HG03280 (cell line): ENCODE results near the gene CCDC86.

Source experiments
- ATAC-seq: cut with Tn5 transposase; IDR thresholded peaks from one replicate; pipeline ENCODE4 v1.9.1; 2021; ENCODE audit warnings: mild to moderate bottlenecking, moderate library complexity; ENCODE audit not compliant: unreplicated experiment

Gene CCDC86

DNA sequence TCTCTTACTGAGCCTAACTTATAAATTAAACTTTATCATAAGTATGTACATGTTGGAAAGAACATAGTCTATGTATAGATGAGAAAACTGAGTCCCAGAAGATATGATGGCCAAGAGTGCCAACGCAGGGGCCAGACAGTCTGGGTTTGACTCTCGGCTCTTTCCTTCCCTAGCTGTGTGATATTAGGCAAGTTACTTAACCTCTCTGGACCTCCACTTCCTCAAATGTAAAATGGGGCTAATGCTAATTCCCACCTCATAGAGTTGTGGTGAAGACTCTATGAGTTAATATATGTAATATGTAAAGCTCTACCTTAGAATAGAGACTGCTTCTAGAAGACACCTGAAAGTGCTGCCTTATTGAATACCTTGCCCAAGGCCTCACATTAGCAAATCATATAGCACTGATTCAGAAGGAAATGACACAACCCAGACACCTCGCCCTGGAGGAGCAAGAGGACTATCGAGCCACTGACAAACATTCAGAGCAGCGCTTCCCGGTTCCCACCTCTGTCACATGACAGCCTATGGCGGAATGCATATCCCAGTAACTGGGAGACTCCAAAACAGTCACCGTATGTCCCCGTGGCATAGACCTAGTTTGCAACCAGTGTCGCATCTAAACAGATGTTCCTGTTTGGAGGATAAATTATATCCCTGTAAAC is 11.3 kb upstream of the CCDC86 start:
- ATAC-seq, result no peak

DNA sequence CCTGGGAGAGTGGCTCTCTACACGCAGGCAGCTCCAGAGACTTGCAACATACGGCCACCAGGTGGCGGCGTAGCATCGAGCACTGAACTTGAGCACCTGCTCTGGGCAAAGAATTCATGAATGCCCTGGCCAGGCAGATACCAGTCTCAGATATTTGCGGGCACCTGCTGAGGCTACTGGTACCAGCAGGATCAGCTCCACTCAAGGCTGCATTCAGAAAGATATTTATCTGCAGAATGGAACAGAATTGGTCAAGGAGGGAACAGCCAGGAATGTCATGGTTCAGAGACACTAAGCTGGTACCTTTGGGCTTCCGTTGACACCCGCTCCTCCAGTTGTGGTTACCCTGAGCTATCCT is 10.8 kb upstream of the CCDC86 start:
- peak; percentile 69 for ATAC-seq

DNA sequence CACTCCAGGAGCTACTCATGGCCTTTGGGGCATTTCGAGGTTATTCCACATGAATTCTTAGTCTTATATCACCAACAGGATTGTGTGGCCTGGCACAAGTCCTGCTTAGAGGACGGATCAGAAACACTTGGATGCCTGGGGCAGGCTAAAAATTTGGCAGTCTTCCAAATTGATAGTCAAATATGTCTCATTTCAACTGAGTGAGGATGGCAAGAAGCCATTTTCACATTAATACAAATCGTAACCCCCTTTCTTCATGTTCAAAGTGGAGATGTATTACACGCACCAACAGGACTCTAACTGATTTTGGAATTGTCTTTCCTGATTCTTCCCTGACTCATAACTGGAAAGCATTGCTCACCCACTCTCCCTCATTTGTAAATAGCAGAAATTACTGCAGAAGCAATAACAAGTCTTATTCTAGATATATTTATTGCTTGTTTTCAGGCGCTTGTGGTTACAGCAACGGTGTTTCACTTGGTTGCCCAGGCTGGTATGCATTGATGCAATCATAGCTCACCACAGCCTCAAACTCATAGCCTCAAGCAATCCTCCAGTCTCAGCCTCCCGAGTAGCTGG is 10.3 kb upstream of the CCDC86 start:
- ATAC-seq, result no peak

DNA sequence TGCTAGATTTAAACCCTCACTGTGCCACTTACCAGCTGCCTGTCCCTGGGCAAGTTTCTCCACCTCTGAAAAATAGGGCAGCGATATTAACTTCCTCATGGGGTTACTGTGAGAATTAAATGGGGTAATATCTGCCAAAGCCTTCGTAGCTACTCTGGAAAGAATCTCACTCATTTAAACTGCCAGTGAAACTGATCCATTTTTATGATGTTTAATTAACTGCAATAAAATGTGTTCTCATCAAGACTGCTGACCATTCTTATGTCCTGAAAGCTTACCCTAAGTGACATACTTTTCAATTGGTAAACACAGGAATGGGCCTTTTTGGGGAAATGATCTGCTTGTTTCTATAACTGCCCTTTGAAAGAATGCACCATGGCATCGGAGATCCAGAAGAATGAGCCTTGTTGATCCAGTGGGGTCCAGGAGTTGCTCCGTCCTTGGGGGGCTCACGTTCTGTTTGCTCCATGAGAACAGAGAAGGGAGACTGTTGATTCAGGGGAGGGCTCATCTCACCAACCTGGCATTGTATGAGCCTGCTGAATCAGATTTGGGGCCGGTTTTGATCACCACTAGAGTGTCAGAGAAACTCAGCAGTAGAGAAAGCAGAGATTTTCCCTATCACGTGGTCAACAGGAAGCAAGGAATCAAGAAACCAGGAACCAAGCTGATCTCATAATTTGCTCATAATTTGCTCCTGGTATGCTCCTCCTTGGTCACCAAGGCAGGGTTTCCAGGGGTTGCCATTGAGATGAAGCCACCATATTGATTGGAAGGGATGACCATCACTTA is 7.0 kb upstream of the CCDC86 start:
- ATAC-seq, result no peak

DNA sequence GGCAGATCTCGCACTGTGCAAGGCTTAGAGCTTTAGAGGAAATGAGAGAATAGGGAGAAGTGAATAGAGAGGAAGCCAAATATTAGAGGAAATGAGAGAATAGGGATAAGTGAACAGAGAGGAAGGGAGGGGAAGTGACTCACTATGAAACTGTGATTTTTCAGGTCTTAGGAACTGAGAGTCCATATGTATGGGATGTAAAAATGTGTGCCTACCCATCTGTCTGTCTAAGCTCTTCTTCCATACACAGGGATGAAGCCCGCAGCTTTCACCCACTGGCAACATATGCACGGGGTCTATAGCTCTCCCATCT is 6.4 kb upstream of the CCDC86 start:
- no peak for ATAC-seq

DNA sequence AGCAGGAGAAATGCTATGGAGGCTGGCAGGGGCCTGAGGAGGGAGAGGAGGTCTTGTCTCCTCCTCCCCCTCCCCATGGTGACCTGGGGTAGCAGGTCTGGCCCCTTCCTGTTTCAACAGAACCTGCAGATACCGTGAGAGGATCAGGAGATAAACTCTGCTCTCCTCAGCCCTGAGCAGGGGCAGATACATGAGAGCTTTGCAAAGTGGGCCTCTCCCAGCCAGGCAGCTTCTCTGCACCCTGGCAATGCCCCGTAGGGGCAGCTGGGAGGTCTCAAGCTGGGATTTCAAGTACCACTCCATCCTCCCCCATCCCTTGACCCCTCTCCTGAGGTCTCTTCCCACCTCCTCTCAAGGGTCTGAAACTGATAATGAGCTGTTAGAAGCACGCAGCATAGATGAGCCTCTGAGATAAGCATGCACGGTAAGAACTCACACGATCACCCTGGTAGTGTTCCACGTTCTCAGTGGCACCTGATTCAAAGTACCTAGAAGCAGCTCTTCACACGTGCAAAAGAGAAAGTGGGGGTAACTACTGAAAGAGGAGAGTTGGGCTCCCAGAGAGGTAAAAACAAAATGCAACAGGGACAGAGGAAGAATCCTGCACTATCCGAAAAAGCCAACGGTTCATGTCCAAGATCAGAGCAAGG is 4.9 kb upstream of the CCDC86 start:
- ATAC-seq, result no peak

DNA sequence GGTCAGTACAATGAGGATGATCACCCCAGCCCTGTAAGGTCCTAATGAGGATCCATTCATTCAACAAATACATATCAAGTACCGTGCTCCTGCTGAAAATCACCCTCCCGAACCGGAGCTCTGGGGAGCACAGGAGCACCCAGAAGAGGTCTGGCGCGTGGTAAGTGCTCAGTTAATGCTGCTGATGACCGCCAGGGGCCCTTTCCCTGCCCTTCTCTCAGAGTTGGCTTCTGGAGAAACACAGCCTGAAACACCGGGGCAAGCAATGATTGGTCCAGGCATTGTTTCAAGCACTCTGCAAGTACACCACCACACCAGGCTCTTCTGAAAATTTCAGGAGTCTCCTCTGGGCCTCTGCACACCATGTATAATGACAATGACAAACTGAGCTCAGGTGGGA is 3.8 kb upstream of the CCDC86 start:
- no peak for ATAC-seq

DNA sequence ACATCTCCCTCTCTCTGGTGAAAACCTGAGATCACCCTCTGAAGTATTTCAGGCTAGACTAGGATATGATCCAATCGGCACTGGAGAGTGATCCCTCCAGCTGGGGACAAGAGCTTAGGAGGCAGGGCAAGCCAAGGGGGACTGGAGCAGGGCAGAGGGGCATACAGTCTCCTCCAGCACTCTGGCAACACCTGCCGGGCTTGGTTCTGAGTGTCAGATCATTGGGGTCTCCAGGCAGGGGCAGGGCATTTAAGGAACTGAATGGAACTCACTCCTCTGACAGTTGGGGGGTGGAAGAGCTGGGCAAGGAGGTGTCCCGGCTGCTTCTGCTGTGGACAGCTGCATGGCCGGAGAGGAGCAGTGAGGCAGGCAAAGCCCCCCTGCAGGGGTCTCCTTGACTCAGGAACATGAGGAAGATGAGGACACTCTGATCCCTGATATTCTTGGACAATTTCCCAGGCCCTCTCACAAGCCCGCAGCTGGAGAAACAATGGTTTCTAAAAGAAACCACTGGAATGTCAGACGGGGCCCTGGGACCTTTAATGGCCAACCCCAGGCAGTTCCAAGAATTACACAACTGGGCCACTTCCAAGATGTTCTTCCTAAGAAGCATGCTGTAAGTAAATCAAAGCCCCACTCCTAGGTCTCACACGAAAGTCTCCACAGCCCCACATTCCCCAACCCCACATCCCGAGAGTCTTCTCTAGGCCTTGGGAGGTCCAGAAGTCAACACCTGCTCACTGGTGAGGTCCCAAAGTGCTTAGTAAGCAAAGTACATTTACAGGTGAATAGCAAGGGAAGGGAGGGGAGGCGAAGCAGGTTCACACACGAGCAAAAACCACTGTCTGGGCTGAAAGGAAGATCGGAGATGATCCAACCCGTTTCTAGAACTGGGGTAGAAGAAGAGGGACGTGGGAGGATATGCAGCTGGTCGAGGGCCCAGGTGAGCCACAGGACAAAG is 1.2 kb upstream of the CCDC86 start:
- no peak for ATAC-seq

DNA sequence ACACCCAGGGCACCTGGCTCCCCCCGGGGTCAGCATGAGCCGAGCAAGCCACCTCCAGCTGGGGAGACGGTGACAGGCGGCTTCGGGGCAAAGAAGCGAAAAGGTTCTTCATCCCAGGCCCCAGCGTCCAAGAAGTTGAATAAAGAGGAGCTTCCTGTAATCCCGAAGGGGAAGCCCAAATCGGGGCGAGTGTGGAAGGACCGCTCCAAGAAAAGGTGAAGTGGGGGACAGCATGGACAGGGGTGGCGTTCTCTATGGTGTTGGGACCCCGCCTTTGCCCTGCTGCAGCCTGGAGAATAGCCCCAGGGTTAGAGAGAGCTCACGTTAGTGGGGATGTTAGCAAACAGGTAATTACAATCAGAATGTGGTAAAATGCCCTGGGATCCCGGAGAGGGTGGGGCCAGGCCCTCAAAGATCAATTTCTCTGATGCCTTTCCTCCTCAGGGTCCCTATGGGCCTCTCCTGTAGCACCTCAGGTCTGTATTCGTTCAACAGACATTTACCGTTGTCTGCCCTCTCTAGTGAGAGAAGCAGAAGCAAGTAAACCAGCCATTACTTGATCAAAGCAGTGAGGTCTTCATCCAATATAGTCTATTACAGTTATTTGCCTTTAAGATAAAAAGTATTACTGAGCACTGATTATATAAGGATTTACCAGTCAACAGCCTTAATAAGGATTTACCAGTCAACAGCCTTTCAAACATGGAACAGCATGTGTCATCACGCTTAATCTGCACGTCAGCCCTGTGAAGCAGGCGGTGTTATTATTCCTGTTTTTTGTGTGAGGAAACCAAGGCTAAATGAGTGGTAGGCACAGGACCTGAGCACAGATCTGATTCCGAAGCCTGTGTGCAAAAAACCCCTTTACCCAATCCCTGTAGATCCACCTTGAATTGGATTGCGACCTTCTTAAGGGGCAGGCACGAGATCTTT is 1.0 kb downstream of the CCDC86 start:
- ATAC-seq, result no peak

DNA sequence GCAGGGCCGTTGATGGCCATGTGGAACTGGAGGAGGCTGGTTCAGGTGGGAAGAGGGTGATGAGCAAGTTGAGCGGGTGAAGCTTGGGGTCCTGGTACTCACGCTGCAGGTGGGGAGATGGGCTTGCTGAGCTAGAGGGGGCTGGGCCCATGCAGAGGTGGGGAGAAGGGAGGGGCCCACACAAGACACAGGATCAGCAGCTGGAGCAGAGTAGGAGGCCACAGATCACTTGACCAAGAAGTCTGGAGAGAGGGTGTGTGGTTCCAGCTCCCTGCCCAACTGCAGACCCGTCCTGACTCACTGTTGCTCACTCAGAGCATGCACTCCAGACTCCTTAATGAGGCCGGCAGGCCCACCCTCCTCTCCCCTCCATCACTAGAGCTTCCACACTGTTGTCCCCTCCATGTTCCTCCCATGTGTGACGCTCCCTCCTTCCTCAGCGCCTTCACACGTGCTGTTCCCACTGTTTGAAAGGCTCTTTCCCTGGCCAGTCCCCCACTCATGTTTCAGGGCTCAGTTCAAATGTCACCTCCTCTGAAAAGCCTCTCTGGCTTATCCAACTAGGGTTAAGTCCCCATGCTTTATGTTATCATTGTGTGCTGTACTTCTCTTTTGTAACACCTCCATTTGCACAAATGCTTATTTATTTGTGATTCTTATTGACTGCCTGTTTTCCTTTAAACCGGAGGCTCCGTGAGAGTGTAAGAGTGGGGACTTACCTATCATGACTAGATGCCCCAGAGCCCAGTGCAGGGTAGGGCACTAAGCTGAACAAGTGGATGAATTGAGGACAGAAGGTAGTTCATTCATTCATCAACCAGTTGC is 2.3 kb downstream of the CCDC86 start:
- ATAC-seq, result no peak

DNA sequence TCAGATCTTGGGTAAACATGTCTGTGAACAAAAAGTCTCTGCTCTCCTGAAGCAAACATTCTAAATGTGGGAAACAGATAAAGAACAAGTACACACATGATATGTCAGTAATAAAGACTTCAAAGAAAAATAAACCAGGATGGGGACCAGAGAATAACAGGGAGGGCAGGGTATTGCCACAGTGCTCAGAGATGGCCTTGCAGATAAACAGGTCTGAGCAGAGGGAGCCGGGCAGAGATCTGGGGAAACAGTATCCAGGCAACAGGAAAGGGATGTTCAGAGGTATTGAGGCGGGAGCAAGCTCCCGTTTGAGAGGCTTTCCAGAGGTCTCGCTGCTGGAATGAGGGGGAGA is 2.9 kb downstream of the CCDC86 start:
- no peak for ATAC-seq

DNA sequence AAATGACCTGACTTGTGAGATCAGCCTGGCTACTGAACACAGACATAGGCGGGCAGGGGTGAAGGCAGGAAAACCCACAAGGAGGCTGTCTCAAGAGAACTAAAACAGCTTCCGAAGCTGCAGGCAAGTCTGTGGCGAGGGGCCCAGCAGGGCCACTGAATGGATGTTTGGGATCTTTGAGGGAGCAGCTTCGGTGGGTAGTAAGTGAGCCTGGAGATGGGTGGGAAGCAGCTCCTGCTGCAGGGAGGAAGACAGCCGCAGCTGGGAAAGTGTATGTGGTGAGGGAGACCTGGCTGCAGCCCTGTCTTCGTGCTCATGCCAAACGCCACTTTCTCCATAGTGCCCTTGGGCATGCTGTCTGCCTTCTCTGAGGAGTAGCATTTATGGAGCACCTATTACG is 3.4 kb downstream of the CCDC86 start:
- no peak for ATAC-seq

DNA sequence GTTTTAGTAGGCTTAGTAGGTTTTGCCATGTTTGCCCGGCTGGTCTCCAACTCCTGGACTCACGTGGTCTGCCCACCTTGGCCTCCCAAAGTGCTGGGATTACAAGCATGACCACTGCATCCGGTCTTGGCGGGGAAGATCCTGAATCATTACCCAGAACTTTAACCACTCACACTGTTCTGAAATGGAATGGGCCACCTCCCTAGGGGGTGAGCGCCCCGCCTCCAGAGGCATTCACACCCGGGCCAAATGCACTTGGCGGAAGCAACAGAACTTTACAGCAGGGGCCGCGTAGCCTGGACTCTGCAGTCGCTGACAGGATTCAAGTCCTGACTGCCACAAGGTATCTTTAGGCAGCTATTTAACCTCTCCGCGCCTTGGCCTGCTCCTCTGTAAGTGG is 5.4 kb downstream of the CCDC86 start:
- ATAC-seq, result no peak

DNA sequence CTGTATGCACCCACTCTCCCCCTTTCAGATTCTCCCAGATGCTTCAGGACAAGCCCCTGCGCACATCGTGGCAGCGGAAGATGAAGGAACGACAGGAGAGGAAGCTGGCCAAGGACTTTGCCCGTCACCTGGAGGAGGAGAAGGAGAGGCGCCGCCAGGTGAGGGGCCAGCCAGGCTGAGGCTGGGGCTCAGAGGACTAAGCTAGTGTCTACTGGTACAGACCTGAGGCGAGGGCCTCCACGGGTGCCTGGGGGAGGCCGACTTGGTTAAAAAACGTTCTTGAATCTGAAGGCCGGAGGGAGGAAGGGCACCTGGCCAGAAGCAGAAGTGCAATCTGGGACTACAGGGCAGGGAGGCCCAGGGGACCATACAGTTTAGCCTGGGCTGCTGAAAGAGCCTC is 6.0 kb downstream of the CCDC86 start:
- no peak for ATAC-seq

DNA sequence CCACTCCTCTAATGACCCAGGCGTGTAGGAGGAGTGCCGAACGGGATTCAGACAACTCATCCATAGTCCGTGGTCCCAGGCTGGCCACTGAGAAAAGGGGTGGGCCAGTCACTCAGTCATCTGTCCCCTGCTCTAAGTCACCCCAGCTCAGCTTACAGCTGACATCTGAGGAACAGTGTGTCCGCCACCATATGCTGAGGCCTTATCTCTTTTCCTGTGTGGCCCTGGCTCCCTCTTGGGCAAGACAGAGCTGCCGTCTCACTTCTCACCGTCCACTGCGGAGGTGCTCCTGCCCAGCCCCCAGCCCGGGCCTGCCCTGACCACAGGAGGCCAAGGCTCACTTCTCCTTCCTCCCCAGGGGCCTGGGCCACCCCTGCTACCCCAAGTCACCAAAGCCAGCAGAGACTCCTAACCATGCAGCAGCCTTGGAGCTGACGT is 6.8 kb downstream of the CCDC86 start:
- no peak for ATAC-seq

DNA sequence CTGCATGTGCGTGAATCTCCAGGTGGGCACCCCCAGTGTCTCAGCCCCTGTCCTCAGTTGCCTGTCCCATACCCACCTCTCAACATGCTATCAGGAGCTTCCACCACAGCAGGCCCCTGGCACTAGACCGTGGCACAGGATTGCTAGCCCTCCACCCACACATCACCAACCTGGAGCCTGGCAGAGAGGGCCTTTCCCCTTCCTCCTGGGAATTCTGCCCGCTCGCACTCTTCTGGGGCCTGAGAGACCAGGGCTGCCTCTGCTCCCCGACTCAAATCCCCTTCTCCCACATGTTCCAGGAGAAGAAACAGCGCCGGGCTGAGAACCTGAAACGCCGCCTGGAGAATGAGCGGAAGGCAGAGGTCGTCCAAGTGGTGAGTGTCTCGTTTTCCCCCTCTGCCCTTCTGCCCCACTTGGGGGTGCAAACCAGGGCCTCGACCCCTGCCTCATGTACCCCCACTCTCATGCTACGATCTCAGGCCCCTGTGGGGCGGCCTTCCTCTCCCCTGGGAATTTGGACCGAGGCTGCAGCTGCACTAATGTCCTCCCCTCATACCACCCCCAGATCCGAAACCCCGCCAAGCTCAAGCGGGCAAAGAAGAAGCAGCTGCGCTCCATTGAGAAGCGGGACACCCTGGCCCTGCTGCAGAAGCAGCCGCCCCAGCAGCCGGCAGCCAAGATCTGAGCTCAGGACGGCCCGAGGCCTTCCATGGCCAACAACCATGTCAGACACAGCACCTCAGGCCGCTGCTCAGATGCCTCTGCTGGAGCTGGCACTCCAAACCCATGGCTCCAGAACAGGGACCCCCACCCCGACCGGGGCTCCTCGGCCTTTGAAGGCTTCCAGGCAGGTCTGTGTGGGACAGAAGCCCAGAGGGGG is 8.0 kb downstream of the CCDC86 start:
- ATAC-seq, result no peak

DNA sequence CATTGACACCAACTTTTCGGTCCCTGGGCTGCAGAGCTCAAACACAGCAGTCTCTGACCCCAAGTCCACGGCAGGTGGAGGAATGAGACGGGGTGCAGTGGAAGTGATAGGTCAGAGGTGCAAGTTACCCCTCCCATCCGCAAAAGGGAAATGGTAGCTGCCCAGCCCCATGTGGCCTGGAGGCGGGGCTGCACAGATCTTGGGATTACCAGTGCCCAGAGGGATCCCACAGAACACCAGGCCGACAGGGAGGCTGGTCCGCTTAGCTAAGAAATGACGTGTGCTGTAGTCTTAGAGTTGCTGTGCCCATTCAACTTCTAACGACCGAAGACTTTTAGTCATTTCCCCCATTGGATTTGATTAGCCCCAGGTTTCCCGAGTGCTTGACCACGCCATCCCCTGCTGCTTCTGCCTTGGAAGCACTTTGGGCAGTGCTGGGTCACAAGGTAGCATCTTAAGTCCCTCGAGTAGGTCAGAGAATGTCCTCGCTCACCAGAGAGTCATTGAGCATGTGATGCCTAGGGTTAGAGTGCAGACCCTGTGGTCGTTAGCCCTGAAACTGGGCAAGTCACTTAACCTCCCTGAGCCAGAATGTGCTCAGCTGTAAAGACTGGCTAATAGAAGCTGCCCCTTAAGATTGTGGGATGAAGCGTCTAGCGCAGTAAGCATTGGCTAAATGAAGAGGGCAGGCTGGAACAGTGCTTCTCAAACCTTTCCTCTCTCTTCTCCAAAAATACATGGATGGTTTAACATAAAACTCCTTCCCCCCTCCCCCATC is 9.6 kb downstream of the CCDC86 start:
- ATAC-seq, result no peak
